Measurements from ENCODE around the gene OR52I2.

DNA sequence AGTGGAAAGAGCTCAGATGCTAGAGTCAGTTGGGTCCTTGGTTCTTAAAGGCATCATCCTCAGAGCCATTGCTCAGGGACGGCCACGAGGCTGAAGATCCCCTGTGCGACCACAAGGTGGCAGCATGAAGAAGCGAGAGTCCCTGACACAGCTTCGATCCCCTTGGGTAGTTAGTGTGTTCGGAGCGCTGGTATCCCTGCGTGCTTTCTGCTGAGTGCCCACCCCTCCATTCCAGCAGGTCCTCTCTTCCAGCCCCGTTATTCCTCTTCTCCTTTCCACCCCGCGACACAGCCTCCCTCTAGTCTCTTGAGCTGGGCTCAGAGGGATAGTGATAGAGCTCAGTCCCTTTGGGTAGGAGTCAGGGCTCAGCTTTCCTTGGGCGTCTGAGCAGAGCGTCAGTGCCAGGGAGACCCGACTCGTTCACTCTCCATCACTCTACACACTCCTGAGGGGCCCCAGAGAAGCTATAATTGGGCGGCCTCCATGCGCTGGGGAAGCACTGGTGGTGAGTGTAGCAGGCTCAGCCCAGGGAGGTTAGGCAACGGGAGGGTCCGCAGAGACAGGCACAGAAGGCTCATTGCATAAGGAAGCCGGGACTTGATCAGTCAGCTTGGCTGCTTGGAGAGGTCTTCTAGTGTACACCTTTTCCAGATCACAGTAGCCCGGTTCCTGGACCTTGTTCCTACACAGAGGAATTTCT, 55.6 kb downstream of the OR52I2 start, which contains the start of gene OR51D1:
- TF ChIP-seq, protein P1, sequence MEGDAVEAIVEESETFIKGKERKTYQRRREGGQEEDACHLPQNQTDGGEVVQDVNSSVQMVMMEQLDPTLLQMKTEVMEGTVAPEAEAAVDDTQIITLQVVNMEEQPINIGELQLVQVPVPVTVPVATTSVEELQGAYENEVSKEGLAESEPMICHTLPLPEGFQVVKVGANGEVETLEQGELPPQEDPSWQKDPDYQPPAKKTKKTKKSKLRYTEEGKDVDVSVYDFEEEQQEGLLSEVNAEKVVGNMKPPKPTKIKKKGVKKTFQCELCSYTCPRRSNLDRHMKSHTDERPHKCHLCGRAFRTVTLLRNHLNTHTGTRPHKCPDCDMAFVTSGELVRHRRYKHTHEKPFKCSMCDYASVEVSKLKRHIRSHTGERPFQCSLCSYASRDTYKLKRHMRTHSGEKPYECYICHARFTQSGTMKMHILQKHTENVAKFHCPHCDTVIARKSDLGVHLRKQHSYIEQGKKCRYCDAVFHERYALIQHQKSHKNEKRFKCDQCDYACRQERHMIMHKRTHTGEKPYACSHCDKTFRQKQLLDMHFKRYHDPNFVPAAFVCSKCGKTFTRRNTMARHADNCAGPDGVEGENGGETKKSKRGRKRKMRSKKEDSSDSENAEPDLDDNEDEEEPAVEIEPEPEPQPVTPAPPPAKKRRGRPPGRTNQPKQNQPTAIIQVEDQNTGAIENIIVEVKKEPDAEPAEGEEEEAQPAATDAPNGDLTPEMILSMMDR (IDR thresholded peaks at IDR 0.05 in 4 of 5, conservative IDR thresholded peaks at IDR 0.05 in 1 of 5) = peak; percentile 42 to 88 (median 77)
- no peak for TF ChIP-seq POLR2A (IDR thresholded peaks at IDR 0.05)
